PC-3 (cell line): Measurements from ENCODE around the gene SPINK6.

Experiments
- EZH2 ChIP-seq: fragments of 300-600 bp; sonication (generic); IDR thresholded peaks from one replicate; pipeline ENCODE4 v1.6.1; 2017; ENCODE audit warnings: antibody characterized with exemption, mild to moderate bottlenecking, low read length; ENCODE audit not compliant: unreplicated experiment
- TF ChIP-seq, protein P1 (sequence below): fragments of 300-600 bp; sonication (generic); conservative IDR thresholded peaks from 2 replicates; pipeline ENCODE4 v1.5.1; 2017; ENCODE audit warnings: antibody characterized with exemption, low read depth, mild to moderate bottlenecking, low read length

DNA sequence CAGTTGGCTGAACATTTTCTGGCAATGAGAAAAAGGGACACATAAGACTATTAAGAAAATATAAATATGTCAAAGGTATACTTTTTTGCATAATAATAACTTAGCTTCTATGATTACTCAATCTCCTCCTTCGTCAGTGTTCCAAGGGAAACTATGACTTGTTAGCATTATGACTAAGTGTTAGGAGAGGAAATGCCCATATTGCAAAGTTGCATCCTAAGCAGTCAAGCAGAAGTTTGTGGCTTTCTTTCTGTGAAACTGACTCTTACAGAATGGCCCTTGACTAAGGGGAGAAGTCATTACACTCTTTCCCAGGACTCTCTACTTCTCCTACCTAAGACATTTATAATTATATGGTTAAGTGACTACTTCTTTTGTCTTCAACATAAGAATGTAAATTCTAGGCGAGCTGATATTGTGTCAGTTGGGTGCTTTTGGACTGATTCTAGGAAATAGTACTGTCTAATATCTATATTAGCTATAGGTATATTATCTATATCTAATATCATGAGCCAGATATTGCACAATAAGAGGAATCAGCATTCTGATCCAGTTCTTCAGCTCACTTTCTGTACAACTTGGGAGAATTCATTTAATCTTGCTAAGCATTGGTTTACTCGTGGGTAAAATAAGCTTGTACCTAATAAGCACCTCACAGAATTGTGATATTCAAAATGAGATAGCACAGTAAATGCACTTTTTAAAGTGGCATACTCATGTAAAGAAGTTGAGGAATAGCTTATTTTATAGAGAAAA lies 16.4 kb upstream of the SPINK6 start:
- TF ChIP-seq, protein P1, sequence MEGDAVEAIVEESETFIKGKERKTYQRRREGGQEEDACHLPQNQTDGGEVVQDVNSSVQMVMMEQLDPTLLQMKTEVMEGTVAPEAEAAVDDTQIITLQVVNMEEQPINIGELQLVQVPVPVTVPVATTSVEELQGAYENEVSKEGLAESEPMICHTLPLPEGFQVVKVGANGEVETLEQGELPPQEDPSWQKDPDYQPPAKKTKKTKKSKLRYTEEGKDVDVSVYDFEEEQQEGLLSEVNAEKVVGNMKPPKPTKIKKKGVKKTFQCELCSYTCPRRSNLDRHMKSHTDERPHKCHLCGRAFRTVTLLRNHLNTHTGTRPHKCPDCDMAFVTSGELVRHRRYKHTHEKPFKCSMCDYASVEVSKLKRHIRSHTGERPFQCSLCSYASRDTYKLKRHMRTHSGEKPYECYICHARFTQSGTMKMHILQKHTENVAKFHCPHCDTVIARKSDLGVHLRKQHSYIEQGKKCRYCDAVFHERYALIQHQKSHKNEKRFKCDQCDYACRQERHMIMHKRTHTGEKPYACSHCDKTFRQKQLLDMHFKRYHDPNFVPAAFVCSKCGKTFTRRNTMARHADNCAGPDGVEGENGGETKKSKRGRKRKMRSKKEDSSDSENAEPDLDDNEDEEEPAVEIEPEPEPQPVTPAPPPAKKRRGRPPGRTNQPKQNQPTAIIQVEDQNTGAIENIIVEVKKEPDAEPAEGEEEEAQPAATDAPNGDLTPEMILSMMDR: no peak
- no peak for TF ChIP-seq EZH2
